ENCODE data around the gene SEMA6A.

Gene SEMA6A

GRCh38 chr5:116574367-116575325 lies at the start of gene SEMA6A:
Gene SEMA6A (minus strand): TSS chr5:116574823. CDS start chr5:116504944, 69,879 bp downstream.
- in situ Hi-C loops (cut with HindIII; ENCODE audit: low sequenced_read_pairs) = no loop called here

GRCh38 chr5:116622375-116623050 lies 47.9 kb upstream of the SEMA6A start:
- in situ Hi-C loops (cut with HindIII; ENCODE audit: low sequenced_read_pairs) = no loop called here

GRCh38 chr5:116621599-116621998 lies 47.0 kb upstream of the SEMA6A start:
- in situ Hi-C loops (cut with HindIII; ENCODE audit: low sequenced_read_pairs) = no loop called here

GRCh38 chr5:116616876-116617275 lies 42.3 kb upstream of the SEMA6A start:
- in situ Hi-C loops (cut with HindIII; ENCODE audit: low sequenced_read_pairs) = no loop called here

- in situ Hi-C loops (cut with HindIII; ENCODE audit: low sequenced_read_pairs) = no loop called here
These were observed 39.9 kb upstream of the SEMA6A start for GRCh38 chr5:116614603-116614920.

- in situ Hi-C loops (cut with HindIII; ENCODE audit: low sequenced_read_pairs) = no loop called here
These were observed 38.8 kb upstream of the SEMA6A start for GRCh38 chr5:116613445-116613844.

- in situ Hi-C loops (cut with HindIII; ENCODE audit: low sequenced_read_pairs) = no loop called here
These were observed 37.8 kb upstream of the SEMA6A start for GRCh38 chr5:116612431-116612830.

- in situ Hi-C loops (cut with HindIII; ENCODE audit: low sequenced_read_pairs) = no loop called here
These were observed 30.9 kb upstream of the SEMA6A start for GRCh38 chr5:116605310-116606070.

- in situ Hi-C loops (cut with HindIII; ENCODE audit: low sequenced_read_pairs) = no loop called here
These were observed 30.2 kb upstream of the SEMA6A start for GRCh38 chr5:116604805-116605204.

- in situ Hi-C loops (cut with HindIII; ENCODE audit: low sequenced_read_pairs) = no loop called here
These were observed 26.3 kb upstream of the SEMA6A start for GRCh38 chr5:116600876-116601275.

GRCh38 chr5:116598911-116599310 lies 24.3 kb upstream of the SEMA6A start:
- in situ Hi-C loops (cut with HindIII; ENCODE audit: low sequenced_read_pairs) = no loop called here

- in situ Hi-C loops (cut with HindIII; ENCODE audit: low sequenced_read_pairs) = no loop called here
These were observed 20.9 kb upstream of the SEMA6A start for GRCh38 chr5:116595498-116595897.

- in situ Hi-C loops (cut with HindIII; ENCODE audit: low sequenced_read_pairs) = no loop called here
These were observed 18.7 kb upstream of the SEMA6A start for GRCh38 chr5:116593340-116593739.

- in situ Hi-C loops (cut with HindIII; ENCODE audit: low sequenced_read_pairs) = no loop called here
These were observed 10.6 kb upstream of the SEMA6A start for GRCh38 chr5:116585227-116585626.

GRCh38 chr5:116583862-116584222 lies 9.2 kb upstream of the SEMA6A start:
- in situ Hi-C loops (cut with HindIII; ENCODE audit: low sequenced_read_pairs) = no loop called here

GRCh38 chr5:116583085-116583861 lies 8.7 kb upstream of the SEMA6A start:
- in situ Hi-C loops (cut with HindIII; ENCODE audit: low sequenced_read_pairs) = no loop called here

GRCh38 chr5:116581910-116582309 lies 7.3 kb upstream of the SEMA6A start:
- in situ Hi-C loops (cut with HindIII; ENCODE audit: low sequenced_read_pairs) = no loop called here

- in situ Hi-C loops (cut with HindIII; ENCODE audit: low sequenced_read_pairs) = no loop called here
These were observed 4.5 kb upstream of the SEMA6A start for GRCh38 chr5:116579144-116579543.

- in situ Hi-C loops (cut with HindIII; ENCODE audit: low sequenced_read_pairs) = no loop called here
These were observed 4.1 kb upstream of the SEMA6A start for GRCh38 chr5:116578676-116579075.

- in situ Hi-C loops (cut with HindIII; ENCODE audit: low sequenced_read_pairs) = no loop called here
These were observed 2.6 kb upstream of the SEMA6A start for GRCh38 chr5:116577064-116577788.

Data from endothelial cell of hepatic sinusoid (primary cell).